NK-92 (cell line): ENCODE results near the gene HMGXB4.
"Not testable (repeated sequence)": the region's sequence is repeated elsewhere in the genome, so short reads cannot be mapped to it uniquely, and the experiment has no call there.

Experiments used
- DNase-seq: peaks from one replicate; lab custom pipeline; 2025; ENCODE audit not compliant: unreplicated experiment; lab: John Stamatoyannopoulos, UW

Gene HMGXB4, protein sequence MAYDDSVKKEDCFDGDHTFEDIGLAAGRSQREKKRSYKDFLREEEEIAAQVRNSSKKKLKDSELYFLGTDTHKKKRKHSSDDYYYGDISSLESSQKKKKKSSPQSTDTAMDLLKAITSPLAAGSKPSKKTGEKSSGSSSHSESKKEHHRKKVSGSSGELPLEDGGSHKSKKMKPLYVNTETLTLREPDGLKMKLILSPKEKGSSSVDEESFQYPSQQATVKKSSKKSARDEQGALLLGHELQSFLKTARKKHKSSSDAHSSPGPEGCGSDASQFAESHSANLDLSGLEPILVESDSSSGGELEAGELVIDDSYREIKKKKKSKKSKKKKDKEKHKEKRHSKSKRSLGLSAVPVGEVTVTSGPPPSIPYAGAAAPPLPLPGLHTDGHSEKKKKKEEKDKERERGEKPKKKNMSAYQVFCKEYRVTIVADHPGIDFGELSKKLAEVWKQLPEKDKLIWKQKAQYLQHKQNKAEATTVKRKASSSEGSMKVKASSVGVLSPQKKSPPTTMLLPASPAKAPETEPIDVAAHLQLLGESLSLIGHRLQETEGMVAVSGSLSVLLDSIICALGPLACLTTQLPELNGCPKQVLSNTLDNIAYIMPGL

DNA sequence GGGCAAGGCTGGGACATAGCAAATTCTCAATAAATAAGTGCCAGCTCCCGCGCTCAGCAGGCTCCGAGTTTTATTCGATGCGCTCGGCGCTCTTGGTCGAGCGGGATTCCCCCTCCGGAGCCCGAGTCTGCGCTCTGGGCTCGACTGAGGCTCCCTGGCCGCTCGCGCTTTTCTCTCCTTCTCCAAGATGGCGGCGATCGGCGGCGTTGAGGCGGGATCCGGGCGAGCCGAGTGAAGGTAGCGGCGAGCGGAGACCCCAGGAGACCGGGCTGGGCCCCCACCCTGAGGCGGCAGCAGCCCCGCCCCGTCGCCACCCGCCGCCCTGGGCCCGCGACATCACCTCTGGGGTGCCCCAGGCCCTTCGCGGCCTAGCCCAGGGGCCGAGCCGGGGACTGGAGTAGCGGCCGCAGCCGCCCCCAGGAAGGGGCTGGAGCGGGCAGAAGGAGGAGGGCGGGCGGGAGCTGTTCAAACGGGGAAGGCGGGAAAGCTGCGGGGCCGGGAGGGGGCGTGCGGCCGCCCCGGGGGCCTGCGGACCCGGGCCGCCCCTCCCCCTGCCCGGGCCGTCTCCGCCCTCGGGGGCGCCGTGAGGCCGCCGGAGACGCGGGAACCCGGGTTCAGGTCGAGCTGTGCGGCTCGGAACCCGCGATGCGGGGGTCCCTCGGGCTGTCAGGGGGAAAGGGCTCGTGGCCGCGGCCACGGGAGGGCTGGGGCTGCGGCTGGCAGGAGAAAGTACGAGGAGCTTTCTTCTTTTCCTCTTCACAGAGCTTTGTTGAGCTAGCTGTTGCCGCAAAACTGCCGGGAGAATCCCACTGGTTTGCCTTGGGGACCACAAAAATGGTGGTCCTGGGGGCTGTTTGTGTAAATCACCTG is at the start of gene HMGXB4:
Gene HMGXB4 (plus strand): TSS at position 173 of the 870 bp plus-strand sequence. CDS start 4,898 bp downstream, outside the sequence.
- no peak for DNase-seq

GRCh38 chr22:35208003-35208402 is 49.3 kb upstream of the HMGXB4 start:
- DNase-seq: no peak

GRCh38 chr22:35209203-35209602 is 48.1 kb upstream of the HMGXB4 start:
- DNase-seq: no peak

GRCh38 chr22:35212009-35212408 is 45.3 kb upstream of the HMGXB4 start:
- no peak for DNase-seq

GRCh38 chr22:35212996-35213395 is 44.3 kb upstream of the HMGXB4 start:
- DNase-seq: no peak

DNA sequence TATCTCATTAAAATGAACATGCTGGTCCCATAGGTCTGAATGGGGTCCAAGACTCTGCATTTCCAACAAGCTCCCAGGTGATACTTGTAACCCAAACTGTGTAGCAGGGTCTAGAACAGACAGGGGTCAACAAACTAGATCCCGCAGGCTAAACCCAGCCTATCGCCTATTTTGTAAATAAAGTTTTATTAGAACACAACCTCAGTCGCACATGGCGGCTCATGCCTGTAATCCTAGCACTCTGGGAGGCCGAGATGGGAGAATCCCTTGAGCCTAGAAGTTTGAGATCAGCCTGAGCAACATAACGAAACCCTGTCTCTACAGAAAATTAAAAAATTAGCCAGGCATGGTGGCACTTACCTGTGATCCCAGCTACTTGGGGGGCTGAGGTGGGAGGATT is 42.3 kb upstream of the HMGXB4 start:
- no peak for DNase-seq

- no peak for DNase-seq
Measured at GRCh38 chr22:35215993-35216392, 41.3 kb upstream of the HMGXB4 start.

- DNase-seq: no peak
Measured at GRCh38 chr22:35217527-35217926, 39.8 kb upstream of the HMGXB4 start.

DNA sequence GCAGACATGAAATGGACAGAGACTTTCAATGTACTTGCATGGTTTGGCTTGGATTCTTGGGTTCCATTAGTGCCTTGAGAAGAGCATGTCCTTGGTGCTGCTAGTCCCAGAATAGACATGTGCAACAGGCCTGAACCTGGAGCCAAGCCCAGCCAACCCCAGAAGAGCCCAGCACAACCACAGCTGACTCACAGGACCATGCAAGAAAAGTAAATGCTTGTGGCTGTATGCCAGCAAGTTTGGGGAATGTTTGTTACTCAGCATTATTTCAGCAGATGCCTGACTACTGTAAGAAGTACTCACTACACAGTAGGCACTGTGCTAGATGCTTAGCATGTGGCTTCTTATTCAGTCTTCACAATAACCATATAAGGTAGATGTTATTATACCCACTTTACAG is 39.2 kb upstream of the HMGXB4 start:
- no peak for DNase-seq

DNA sequence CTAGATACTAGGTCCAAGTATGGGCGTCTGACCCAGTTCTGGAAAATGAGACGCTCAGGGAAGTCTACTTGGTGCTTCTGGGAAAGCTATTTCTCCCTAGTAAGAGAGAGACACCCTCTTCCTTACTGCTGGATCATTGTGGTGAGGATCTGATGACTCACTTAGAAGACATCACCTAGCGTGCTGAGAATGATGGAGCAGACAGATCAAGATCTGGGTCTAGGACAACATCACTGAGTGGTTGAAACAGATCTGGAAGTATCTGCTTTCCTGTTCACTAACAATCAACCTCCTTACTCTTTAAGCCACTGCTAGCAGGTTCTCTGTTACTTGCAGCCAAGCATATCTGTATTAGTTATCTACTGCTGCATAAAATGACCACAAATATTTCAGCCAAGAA is 38.3 kb upstream of the HMGXB4 start:
- no peak for DNase-seq

DNA sequence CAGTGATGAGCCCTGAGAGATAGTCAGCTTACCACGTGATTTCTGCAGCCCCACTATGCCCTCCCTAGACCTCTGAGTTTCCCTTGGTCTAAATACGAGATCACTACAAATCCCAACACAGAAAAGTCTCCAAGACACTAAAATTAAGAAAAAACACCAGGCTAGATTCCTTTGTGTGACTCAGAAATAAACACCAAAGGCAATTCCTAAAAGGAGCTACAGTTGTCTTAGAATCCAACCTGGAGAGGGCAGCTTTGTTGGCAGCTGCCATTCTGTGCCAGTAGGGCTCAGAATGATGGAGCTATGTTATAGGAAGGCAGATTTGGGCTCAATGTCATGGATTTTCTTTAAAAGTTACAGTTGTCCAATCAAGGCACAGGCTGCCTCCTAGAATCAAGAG is 37.1 kb upstream of the HMGXB4 start:
- no peak for DNase-seq

- no peak for DNase-seq
Measured at GRCh38 chr22:35225010-35225409, 32.3 kb upstream of the HMGXB4 start.

- no peak for DNase-seq
Measured at GRCh38 chr22:35226958-35227647, 30.2 kb upstream of the HMGXB4 start.

DNA sequence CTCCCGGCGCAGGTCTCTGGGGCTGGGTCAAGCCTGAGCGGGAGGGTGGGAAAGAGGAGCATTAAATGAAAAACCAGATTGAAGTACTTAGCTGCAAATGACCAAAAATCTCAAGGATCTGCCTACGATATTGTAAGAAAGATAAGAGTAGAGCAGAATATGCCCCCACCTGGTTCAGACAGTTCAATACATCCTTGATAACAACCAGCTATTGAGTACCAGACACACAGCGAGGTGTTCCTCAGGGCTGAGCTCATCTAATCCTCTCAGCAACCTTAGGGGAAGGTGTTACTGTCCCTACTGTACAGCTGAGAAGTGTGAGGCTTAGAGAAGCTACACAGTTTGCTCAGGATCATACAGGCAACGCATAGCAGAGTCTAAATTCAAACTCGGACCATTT is 27.4 kb upstream of the HMGXB4 start:
- no peak for DNase-seq

DNA sequence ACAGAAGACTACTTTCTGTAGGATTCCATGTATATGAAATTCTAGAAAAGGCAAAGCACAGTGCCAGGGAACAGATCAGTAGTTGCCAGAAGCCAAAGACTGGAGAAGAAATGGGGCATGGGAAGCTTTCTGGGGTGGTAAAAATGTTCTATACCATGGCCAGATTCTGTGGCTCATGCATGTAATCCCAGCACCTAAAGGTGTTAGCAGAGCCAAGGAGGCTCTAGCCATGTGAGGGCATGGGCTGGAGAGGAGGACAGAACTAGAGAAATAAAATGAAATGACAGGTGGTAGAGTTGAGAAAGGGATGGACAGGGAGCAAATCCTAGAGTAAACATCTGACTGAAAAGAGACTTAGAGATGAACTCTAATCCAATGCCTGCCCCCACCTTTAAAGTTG is 26.9 kb upstream of the HMGXB4 start:
- DNase-seq: no peak

- no peak for DNase-seq
Measured at GRCh38 chr22:35230839-35231584, 26.3 kb upstream of the HMGXB4 start.

DNA sequence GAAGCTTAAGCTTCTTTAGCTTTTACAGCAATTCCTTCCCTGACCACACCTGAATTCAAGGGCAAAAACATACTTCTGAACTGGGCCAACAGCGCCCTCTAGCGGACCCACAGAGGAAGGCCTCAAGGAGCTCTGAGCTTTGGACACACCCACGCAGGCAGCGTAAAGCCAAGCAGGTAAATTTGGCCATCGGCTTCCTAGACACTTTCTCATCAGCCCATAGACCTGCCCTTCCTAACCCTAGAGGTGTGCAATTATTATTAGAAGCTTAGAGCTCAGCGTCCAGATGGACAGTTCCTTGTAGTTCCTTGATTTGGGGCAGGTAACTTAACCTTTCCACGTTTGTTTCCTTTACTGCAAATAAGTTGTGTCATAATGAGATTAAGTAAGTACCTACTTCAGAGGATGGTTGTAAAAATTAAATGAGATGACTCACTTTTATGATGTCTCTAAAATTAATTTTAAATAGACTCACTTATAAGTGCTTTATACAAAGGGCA is 25.7 kb upstream of the HMGXB4 start:
- no peak for DNase-seq

DNA sequence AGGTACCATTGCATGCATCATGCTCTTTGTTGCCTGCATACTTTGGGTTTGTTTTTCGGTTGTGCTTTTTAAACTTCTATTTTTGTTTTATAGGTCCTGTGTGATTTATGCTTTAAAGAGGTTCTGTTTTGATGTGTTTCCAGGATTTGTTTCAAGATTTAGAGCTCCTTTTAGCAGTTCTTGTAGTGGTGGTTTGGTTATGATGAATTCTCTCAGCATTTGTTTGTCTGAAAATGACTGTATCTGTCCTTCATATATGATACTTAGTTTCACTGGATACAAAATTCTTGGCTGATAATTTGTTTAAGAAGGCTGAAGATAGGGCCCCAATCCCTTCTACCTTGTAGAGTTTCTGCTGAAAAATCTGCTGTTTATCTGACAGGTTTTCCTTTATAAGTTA is 18.5 kb upstream of the HMGXB4 start:
- not testable (repeated sequence) for DNase-seq

DNA sequence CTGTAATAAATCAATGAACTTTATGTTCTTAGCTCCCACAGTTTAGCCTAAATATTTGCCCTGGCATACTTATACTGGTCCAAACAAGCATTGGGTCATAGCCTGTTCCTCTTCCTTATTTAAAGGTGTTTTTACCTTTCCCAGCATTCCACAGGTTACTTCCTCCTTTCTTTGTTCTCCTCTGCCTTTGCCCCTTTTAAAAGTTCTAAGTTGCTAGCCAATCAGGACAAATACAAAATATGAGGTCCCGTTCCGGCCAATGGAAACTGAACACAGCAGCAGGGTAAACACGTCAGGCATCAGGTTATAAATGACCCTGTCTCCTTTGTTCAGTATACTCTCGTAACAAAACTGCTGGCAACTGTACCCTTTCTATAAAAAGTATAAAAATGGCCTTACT is 12.8 kb upstream of the HMGXB4 start:
- not testable (repeated sequence) for DNase-seq

DNA sequence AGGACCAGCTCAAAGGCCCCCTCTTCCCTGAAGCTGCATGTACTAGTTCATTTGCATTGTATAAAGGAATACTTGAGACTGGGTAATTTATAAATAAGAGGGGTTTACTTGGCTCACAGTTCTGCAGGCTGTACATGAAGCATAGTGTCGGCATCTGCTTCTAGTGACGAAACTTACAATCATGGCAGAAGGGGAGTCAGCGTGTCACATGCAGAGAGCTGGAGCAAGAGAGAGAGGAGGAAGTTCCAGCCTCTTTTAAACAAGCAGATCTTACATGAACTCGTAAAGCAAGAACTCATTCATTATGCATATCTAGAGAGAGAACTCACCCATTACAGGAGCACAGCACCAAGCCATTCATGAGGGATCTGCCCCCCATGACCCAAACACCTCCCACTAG is 7.1 kb upstream of the HMGXB4 start:
- DNase-seq: no peak
